ENCODE results near the gene KCNA3. TPM values are rescaled to one million over a fixed set of nuclear protein-coding genes. Genes with fewer than 3 reads are reported as not detected.
"Not testable (repeated sequence)": the region's sequence is repeated elsewhere in the genome, so short reads cannot be mapped to it uniquely, and the experiment has no call there.

The KCNA3 gene
- total RNA-seq, 1 donor from 2014 or later, result 0.04 TPM

DNA sequence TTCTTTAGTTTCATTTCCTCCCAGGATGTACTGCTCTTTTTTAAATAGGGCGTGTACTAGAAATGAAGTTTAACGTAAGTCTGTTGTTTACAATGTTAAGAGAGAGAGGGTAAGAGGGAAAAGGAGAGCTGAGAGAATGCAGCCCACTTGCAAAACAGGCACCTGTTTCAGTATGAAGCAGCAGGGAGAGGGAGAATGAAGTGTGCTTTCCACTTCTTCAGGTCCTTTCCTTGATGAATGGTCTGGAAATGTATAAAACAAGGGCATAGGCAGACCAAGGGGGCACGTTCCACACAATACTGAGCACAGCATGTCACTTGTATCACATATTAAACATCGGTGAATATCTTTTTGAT lies 2.0 kb downstream of the KCNA3 start:
- TF ChIP-seq, protein P1, sequence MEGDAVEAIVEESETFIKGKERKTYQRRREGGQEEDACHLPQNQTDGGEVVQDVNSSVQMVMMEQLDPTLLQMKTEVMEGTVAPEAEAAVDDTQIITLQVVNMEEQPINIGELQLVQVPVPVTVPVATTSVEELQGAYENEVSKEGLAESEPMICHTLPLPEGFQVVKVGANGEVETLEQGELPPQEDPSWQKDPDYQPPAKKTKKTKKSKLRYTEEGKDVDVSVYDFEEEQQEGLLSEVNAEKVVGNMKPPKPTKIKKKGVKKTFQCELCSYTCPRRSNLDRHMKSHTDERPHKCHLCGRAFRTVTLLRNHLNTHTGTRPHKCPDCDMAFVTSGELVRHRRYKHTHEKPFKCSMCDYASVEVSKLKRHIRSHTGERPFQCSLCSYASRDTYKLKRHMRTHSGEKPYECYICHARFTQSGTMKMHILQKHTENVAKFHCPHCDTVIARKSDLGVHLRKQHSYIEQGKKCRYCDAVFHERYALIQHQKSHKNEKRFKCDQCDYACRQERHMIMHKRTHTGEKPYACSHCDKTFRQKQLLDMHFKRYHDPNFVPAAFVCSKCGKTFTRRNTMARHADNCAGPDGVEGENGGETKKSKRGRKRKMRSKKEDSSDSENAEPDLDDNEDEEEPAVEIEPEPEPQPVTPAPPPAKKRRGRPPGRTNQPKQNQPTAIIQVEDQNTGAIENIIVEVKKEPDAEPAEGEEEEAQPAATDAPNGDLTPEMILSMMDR (IDR thresholded peaks at IDR 0.05; ENCODE audit: insufficient read depth, low read length, poor library complexity, severe bottlenecking), result no peak
- DNase-seq (ENCODE audit: low read depth), result no peak

DNA sequence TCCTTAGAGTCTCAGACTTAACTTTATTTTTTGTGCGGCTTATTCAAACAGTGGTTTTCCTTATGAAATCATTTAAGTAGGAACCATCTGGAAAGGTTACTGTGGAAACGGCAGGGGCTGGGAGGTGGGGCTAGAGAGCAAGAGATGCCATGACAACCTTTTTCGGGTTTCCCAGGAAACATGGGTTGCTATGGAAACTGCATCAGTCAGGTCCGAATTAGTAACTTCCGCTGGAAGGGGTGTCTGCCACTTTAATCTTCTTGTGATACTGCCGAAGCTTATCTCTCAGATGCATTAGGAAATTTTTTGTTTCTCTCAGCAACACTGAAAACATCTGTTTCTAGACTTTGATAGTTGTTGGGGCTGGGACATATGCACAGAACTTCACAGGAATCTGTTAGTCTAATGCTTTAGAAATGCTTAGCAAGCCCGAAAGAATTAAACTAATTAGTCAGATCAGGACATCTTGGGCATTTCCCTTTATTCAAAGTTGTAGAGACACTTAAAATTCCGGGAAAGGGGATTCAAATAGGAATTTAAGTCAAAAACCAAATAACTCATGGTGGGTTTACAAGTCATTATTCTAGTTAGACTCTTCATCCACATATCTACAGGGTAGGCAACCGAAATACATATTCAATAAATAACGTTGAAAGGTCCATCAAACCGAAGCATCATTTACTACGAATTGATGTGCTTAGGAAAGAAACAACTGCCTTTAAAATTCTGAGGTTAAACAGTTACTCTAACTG lies 2.6 kb downstream of the KCNA3 start:
- no peak for DNase-seq (ENCODE audit: low read depth)
- Histone ChIP-seq H3K36me3 (ENCODE audit: control insufficient read depth, insufficient read depth, low read length) (no peaks in the 10 kb centered on the region), H3K4me3 (ENCODE audit: low read depth, low read length) (no peak overlapping the region), H3K27me3 (ENCODE audit: control insufficient read depth, insufficient read depth, low read length) (peaks cover 34% of the 10 kb centered on the region)
- TF ChIP-seq, protein P1 (IDR thresholded peaks at IDR 0.05; ENCODE audit: insufficient read depth, low read length, poor library complexity, severe bottlenecking), result no peak

More for the DNA sequence above, 2.0 kb downstream of the KCNA3 start:
- Histone ChIP-seq H3K4me3 (ENCODE audit: low read depth, low read length) (no peak overlapping the region), H3K36me3 (ENCODE audit: control insufficient read depth, insufficient read depth, low read length) (no peaks in the 10 kb centered on the region), H3K27me3 (ENCODE audit: control insufficient read depth, insufficient read depth, low read length) (peaks cover 34% of the 10 kb centered on the region)

DNA sequence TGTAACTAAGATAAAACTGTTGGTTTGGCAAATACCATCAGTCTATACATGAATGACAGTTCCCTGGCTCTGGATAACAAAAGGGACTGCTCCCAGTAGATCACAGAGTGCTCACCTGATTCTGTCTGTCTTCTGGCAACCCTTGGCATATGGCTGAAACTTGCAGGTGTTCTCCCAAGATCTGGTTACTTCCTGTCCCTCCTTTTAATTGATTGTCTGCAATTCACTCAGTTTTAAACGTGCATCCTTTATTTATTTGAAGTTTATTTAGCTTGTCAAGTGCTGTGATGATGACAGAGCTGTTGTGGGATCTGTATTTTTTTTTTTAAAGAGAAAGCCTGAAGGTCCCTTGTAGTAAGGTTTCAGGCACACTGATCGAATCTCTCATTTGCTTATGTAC lies 3.4 kb downstream of the KCNA3 start:
- no peak for DNase-seq (ENCODE audit: low read depth)
- peaks cover 33% of the 10 kb centered on the region for H3K27me3 ChIP-seq (ENCODE audit: control insufficient read depth, insufficient read depth, low read length)
- TF ChIP-seq, protein P1 (IDR thresholded peaks at IDR 0.05; ENCODE audit: insufficient read depth, low read length, poor library complexity, severe bottlenecking), result no peak
- no peak overlapping the region for H3K4me3 ChIP-seq (ENCODE audit: low read depth, low read length)
- no peaks in the 10 kb centered on the region for H3K36me3 ChIP-seq (ENCODE audit: control insufficient read depth, insufficient read depth, low read length)

DNA sequence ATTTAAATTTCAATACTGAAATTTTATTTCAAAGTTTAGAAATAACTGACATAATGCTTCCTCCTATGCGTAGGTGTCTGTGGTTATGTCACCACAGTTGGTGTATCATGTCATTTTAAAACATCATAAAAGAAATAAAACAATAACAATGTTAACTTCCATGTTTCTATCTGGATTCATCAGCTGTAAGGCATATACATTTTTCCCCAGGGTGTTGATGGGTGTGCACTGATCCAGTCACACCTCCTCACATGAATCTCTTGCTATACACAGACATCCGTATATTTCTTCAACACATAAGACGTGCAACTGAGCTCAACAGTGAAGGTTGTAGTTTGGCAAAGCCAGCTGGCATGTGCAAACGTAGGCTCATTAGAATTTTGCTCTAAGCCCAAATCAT lies 6.2 kb downstream of the KCNA3 start:
- Histone ChIP-seq H3K36me3 (ENCODE audit: control insufficient read depth, insufficient read depth, low read length) (no peaks in the 10 kb centered on the region), H3K4me3 (ENCODE audit: low read depth, low read length) (no peak overlapping the region), H3K27me3 (ENCODE audit: control insufficient read depth, insufficient read depth, low read length) (peaks cover 9% of the 10 kb centered on the region)
- no peak for DNase-seq (ENCODE audit: low read depth)
- TF ChIP-seq, protein P1 (IDR thresholded peaks at IDR 0.05; ENCODE audit: insufficient read depth, low read length, poor library complexity, severe bottlenecking), result no peak

DNA sequence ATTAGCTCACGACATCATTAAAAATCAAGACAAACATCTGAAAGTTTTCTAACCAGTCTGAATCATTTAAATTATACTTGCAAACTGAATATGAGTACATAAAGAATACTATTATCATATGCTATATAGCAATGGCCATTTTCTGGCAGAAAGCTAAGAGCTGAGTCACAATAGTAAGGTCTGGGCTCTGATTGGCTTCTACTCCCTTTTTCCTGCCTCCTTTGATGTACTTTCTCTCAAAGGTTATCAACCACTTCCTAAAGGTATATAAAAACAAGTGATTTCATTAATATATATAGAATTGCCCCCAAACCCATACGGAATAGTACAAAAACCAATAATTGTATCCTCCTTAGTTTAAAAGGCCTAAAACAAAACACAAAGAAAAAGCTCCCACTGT lies 7.0 kb downstream of the KCNA3 start:
- Histone ChIP-seq H3K4me3 (ENCODE audit: low read depth, low read length) (no peak overlapping the region), H3K36me3 (ENCODE audit: control insufficient read depth, insufficient read depth, low read length) (no peaks in the 10 kb centered on the region), H3K27me3 (ENCODE audit: control insufficient read depth, insufficient read depth, low read length) (peaks cover 3% of the 10 kb centered on the region)
- TF ChIP-seq, protein P1 (IDR thresholded peaks at IDR 0.05; ENCODE audit: insufficient read depth, low read length, poor library complexity, severe bottlenecking), result no peak
- DNase-seq (ENCODE audit: low read depth), result no peak

DNA sequence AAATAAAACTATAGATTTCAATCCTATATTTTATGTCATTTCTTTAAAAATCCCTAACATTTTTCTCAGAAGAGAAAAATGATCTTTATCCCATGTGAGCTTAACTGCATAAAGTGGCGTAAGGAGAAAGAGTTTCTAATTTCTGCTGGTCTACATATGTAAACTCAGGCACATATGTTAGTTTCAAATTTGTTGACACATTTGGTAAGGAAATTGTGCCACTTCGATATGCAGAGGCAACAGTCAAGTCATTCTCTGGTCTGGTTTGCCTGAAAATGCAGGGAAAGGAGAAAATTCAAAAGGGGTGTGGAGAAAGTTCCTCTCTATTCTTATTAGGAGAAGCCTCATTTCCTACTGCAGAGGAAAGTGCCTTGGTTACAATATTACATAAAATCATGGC lies 11.5 kb downstream of the KCNA3 start:
- H3K27me3 ChIP-seq (ENCODE audit: control insufficient read depth, insufficient read depth, low read length), result no peaks in the 10 kb centered on the region
- TF ChIP-seq, protein P1 (IDR thresholded peaks at IDR 0.05; ENCODE audit: insufficient read depth, low read length, poor library complexity, severe bottlenecking), result no peak

DNA sequence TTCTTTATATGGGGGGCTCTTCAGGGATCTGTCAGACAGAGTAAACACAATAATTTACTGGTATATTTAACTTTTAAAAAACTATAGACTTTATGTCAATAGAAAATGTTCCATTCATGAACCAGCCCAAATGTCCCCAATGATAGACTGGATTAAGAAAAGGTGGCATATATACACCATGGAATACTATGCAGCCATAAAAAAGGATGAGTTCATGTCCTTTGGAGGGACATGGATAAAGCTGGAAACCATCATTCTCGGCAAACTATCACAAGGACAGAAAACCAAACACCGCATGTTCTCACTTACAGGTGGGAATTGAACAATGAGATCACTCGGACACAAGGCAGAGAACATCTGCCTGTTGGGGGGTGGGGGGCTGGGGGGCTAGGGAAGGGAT lies 15.2 kb downstream of the KCNA3 start:
- not testable (repeated sequence) for H3K27me3 ChIP-seq (ENCODE audit: control insufficient read depth, insufficient read depth, low read length); H3K36me3 ChIP-seq (ENCODE audit: control insufficient read depth, insufficient read depth, low read length); DNase-seq (ENCODE audit: low read depth); H3K4me3 ChIP-seq (ENCODE audit: low read depth, low read length)

More for the DNA sequence above, 11.5 kb downstream of the KCNA3 start:
- no peak for DNase-seq (ENCODE audit: low read depth)
- H3K36me3 ChIP-seq (ENCODE audit: control insufficient read depth, insufficient read depth, low read length), result no peaks in the 10 kb centered on the region
- no peak overlapping the region for H3K4me3 ChIP-seq (ENCODE audit: low read depth, low read length)

Measured in kidney epithelial cell (primary cell).